K562 (cell line): Measurements from ENCODE around the gene CTXN1. TPM values are rescaled to one million over a fixed set of nuclear protein-coding genes. Genes with fewer than 3 reads are reported as not detected.

Source experiments
- CEBPZ ChIP-seq: fragments of 150-350 bp; IDR thresholded peaks from 2 replicates; pipeline ENCODE4 v1.6.1; 2014; ENCODE audit warnings: low read depth, mild to moderate bottlenecking, low read length, borderline replicate concordance
- DPF2 ChIP-seq: fragments of 450-650 bp; IDR thresholded peaks from 2 replicates; pipeline ENCODE4 v1.6.1; 2016
- EP400 ChIP-seq: fragments of 450-650 bp; IDR thresholded peaks from 2 replicates; pipeline ENCODE4 v1.6.1; 2017; ENCODE audit warnings: antibody characterized with exemption, mild to moderate bottlenecking, moderate library complexity
- ETS1 ChIP-seq: conservative IDR thresholded peaks from 2 replicates; pipeline ENCODE4 v1.6.1; 2011; ENCODE audit warnings: low read depth, mild to moderate bottlenecking, low read length; ENCODE audit not compliant: control insufficient read depth
- ETS2 ChIP-seq: IDR thresholded peaks from 2 replicates; pipeline ENCODE4 v1.6.1; 2016; ENCODE audit warnings: borderline replicate concordance, missing genetic modification characterization, mild to moderate bottlenecking, moderate library complexity, missing compliant biosample characterization; ENCODE audit not compliant: poor library complexity, severe bottlenecking
- NFIC ChIP-seq: fragments of 450-650 bp; IDR thresholded peaks from 2 replicates; pipeline ENCODE4 v1.6.1; 2017; ENCODE audit warnings: mild to moderate bottlenecking, inconsistent platforms
- RFX7 ChIP-seq: fragments of 250-450 bp; sonication (Bioruptor Pico); IDR thresholded peaks from 2 replicates; pipeline ENCODE4 v1.5.1; 2021; ENCODE audit warnings: mild to moderate bottlenecking
- SMAD3 ChIP-seq: fragments of 450-650 bp; formaldehyde crosslinking; conservative IDR thresholded peaks from 2 replicates; pipeline ENCODE4 v1.4.0; 2020; ENCODE audit warnings: mild to moderate bottlenecking
- ZBTB43 ChIP-seq: sonication (generic); formaldehyde crosslinking; IDR thresholded peaks from 2 replicates; pipeline ENCODE4 v1.8.0; 2023; ENCODE audit warnings: mild to moderate bottlenecking, missing genetic modification reagents
- ZBTB49 ChIP-seq: sonication (generic); formaldehyde crosslinking; IDR thresholded peaks from 2 replicates; pipeline ENCODE4 v1.8.0; 2022; ENCODE audit warnings: missing genetic modification reagents, mild to moderate bottlenecking, borderline replicate concordance
- ZFP1 ChIP-seq: fragments of 450-650 bp; formaldehyde crosslinking; IDR thresholded peaks from 2 replicates; pipeline ENCODE4 v1.4.0; 2020; ENCODE audit warnings: mild to moderate bottlenecking, mixed read lengths
- ZNF140 ChIP-seq: fragments of 250-450 bp; sonication (Bioruptor Pico); IDR thresholded peaks from 2 replicates; pipeline ENCODE4 v1.8.0; 2021; ENCODE audit warnings: moderate library complexity, mild to moderate bottlenecking, inconsistent platforms
- ZNF174 ChIP-seq: fragments of 250-450 bp; sonication (Bioruptor Pico); IDR thresholded peaks from 2 replicates; pipeline ENCODE4 v1.4.0; 2020; ENCODE audit warnings: mild to moderate bottlenecking
- ZNF212 ChIP-seq: fragments of 450-650 bp; formaldehyde crosslinking; IDR thresholded peaks from 2 replicates; pipeline ENCODE4 v1.4.0; 2020; ENCODE audit warnings: mild to moderate bottlenecking
- ZNF280A ChIP-seq: fragments of 450-650 bp; IDR thresholded peaks from 2 replicates; pipeline ENCODE4 v1.6.1; 2018; ENCODE audit warnings: mild to moderate bottlenecking, low read depth; ENCODE audit not compliant: partially characterized antibody
- ZNF445 ChIP-seq: fragments of 250-450 bp; sonication (Bioruptor Pico); IDR thresholded peaks from 2 replicates; pipeline ENCODE4 v1.4.0; 2020; ENCODE audit warnings: low read depth, mild to moderate bottlenecking, moderate library complexity
- ZNF707 ChIP-seq: fragments of 250-450 bp; sonication (Bioruptor Pico); conservative IDR thresholded peaks from 2 replicates; pipeline ENCODE4 v1.8.0; 2022; ENCODE audit warnings: inconsistent platforms, mild to moderate bottlenecking, moderate library complexity
- polyA plus RNA-seq, 8 experiments: library from polyadenylated mRNA; depleted of rRNA in 4 of 8; stranded (reverse) in 5 of 8; unstranded in 3 of 8; fragments of >200 nt; fragmentation: Nextera tagmentation in 2 of 8; fragmentation: Illumina TruSeq in 1 of 8; extraction: Ambion mirVana in 2 of 8; extraction: Trizol in 1 of 8; gene quantifications; 2 replicates each; pipeline versions ENCODE4 v1.2.1 to v1.2.3, GENCODE V29; 2011 to 2014; ENCODE audit warnings: inconsistent platforms in 1 of 8, missing spikeins in 1 of 8
- total RNA-seq, 7 experiments: library from RNA; depleted of rRNA in 6 of 7; stranded (reverse); fragments of >200 nt in 6 of 7; fragmentation: Illumina TruSeq in 2 of 7; extraction: Trizol in 2 of 7; gene quantifications; 2 replicates each; pipeline versions ENCODE4 v1.2.1 to v1.2.3, GENCODE V29; 2011 to 2021; ENCODE audit warnings: low replicate concordance in 1 of 7

The CTXN1 gene
- total and polyA plus RNA-seq, 9 of the 15 experiments (the other 6 are each of a cell fraction or from before 2014, with no cell fraction given) = 0.15 to 37.4 (median 1.8) TPM; not detected in 2

- TF ChIP-seq CEBPZ (peak; percentile 67; the same call in 1 of the 2 replicates), ETS2 (no peak), SMAD3 (CRISPR knock-in tag) (no peak; the same call in 1 of the 2 replicates), ZNF280A (no peak), ZBTB49 (no peak), ZNF174 (CRISPR knock-in tag) (no peak), ZNF445 (CRISPR knock-in tag) (no peak), ZFP1 (CRISPR knock-in tag) (no peak), NFIC (peak; percentile 49), ZNF212 (CRISPR knock-in tag) (no peak), EP400 (peak; percentile 97), ZBTB43 (CRISPR knock-in tag) (no peak), DPF2 (no peak; the same call in 1 of the 2 replicates), ZNF707 (CRISPR knock-in tag) (no peak), RFX7 (CRISPR knock-in tag) (no peak), ETS1 (peak; percentile 53; the same call in 1 of the 2 replicates), ZNF140 (CRISPR knock-in tag) (no peak)
Observed at GRCh38 chr19:7943444-7944176, 17.7 kb upstream of the CTXN1 start, which contains the start of gene TIMM44 (continued).
